ENCODE data around the gene SLAMF1. TPM values are rescaled to one million over a fixed set of nuclear protein-coding genes. Genes with fewer than 3 reads are reported as not detected.

Gene SLAMF1
- total RNA-seq, 1 donor from 2014 or later = not detected

DNA sequence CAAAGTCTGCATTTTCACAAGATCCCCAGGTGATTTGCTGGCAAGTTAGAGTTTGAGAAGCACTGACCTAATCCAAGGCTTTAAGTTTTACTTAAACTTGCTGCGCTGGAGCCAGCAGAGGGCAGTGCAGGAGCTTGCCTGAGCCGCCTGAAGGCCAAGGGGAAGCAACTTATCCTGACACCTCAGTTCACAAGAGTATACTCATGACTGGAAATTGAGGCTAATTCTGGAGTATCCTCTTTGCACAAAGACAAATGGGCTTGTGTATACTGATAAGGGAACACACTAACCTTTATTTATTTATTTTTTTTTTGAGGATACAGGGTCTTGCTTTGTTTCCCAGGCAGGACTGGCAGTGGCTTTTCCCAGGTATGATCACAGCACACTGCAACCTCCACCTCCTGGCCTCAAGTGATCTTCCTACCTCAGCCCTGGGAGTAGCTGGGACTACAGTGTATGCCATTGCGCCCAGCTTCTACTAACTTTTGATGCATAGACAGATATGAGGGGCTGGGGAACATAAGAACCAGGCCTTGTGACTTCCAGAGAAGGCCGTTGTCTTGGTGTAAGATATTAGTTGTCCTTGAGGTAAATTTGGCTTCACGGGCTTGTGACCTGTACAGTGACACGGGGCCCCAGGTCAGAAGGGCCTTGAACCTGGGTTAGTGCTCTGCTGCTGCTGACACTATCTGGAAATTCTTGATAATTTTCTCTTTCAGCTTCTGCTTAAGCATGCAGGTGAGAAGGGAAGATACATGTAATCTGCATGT is 29.0 kb upstream of the SLAMF1 start:
- no peak overlapping the region for H3K27ac ChIP-seq
- no peak overlapping the region for H3K9ac ChIP-seq
- H2AFZ ChIP-seq (replicated peaks) = no peak overlapping the region
- H3K27me3 ChIP-seq = no peaks in the 10 kb centered on the region
- TF ChIP-seq EZH2phosphoT487 (IDR thresholded peaks at IDR 0.05) (no peak), CTCF (IDR thresholded peaks at IDR 0.05) (peak; percentile 82)
- H3K4me2 ChIP-seq = no peak overlapping the region
- H3K27me3 Mint-ChIP-seq (ENCODE audit: insufficient read depth, low read depth) = no peaks in the 10 kb centered on the region
- no peaks in the 10 kb centered on the region for H3K9me3 ChIP-seq (ENCODE audit: low read depth)
- H4K20me1 ChIP-seq (ENCODE audit: low read depth) = no peaks in the 10 kb centered on the region
- H3K36me3 ChIP-seq = no peaks in the 10 kb centered on the region
- H3K36me3 Mint-ChIP-seq = no peaks in the 10 kb centered on the region
- DNase-seq (ENCODE audit: low spot score) = peak; percentile 75
- H3K4me3 Mint-ChIP-seq = no peak overlapping the region
- no peaks in the 10 kb centered on the region for H3F3A ChIP-seq (ENCODE audit: low read depth)
- H3K79me2 ChIP-seq (ENCODE audit: low read depth) = no peaks in the 10 kb centered on the region
- H3K4me1 ChIP-seq = peaks cover 7% of the 10 kb centered on the region
- no peaks in the 10 kb centered on the region for H3K9me3 Mint-ChIP-seq
- H3K27ac Mint-ChIP-seq = no peak overlapping the region
- no peak overlapping the region for H3K4me3 ChIP-seq
- no peaks in the 10 kb centered on the region for H3K4me1 Mint-ChIP-seq

DNA sequence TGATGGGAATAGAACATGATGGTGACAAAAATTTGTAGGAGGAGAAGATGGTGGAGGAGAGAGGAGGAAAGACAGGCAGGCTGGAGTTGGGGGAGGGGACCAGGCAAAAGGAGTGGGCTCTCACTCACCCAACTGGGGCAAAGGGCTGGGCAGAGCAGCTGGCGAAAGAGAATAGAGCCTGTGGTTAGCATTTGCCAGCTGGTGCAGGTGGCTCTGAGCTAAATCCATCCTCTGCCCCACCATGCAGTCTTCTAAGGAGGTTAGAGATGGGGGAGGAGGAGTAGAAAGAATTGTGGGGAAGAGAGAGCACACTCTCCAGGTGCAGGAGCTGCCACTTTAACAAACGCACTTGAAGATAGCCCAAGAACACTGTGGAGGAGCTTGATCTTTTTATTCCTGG is 27.6 kb upstream of the SLAMF1 start:
- no peaks in the 10 kb centered on the region for H3K36me3 Mint-ChIP-seq
- no peaks in the 10 kb centered on the region for H3K36me3 ChIP-seq
- no peak for DNase-seq (ENCODE audit: low spot score)
- H2AFZ ChIP-seq (replicated peaks) = no peak overlapping the region
- no peaks in the 10 kb centered on the region for H3F3A ChIP-seq (ENCODE audit: low read depth)
- H3K9me3 ChIP-seq (ENCODE audit: low read depth) = peaks cover under 1% of the 10 kb centered on the region
- H3K27me3 Mint-ChIP-seq (ENCODE audit: insufficient read depth, low read depth) = no peaks in the 10 kb centered on the region
- H3K4me1 Mint-ChIP-seq = no peaks in the 10 kb centered on the region
- no peak overlapping the region for H3K4me3 ChIP-seq
- H3K27me3 ChIP-seq = no peaks in the 10 kb centered on the region
- H3K27ac Mint-ChIP-seq = no peak overlapping the region
- no peak overlapping the region for H3K4me3 Mint-ChIP-seq
- TF ChIP-seq EZH2phosphoT487 (IDR thresholded peaks at IDR 0.05) (no peak), CTCF (IDR thresholded peaks at IDR 0.05) (no peak), EZH2 (IDR thresholded peaks at IDR 0.05) (no peak)
- no peaks in the 10 kb centered on the region for H4K20me1 ChIP-seq (ENCODE audit: low read depth)
- no peaks in the 10 kb centered on the region for H3K9me3 Mint-ChIP-seq
- no peaks in the 10 kb centered on the region for H3K79me2 ChIP-seq (ENCODE audit: low read depth)
- peaks cover 7% of the 10 kb centered on the region for H3K4me1 ChIP-seq
- no peak overlapping the region for H3K9ac ChIP-seq
- H3K27ac ChIP-seq = no peak overlapping the region
- H3K4me2 ChIP-seq = no peak overlapping the region

DNA sequence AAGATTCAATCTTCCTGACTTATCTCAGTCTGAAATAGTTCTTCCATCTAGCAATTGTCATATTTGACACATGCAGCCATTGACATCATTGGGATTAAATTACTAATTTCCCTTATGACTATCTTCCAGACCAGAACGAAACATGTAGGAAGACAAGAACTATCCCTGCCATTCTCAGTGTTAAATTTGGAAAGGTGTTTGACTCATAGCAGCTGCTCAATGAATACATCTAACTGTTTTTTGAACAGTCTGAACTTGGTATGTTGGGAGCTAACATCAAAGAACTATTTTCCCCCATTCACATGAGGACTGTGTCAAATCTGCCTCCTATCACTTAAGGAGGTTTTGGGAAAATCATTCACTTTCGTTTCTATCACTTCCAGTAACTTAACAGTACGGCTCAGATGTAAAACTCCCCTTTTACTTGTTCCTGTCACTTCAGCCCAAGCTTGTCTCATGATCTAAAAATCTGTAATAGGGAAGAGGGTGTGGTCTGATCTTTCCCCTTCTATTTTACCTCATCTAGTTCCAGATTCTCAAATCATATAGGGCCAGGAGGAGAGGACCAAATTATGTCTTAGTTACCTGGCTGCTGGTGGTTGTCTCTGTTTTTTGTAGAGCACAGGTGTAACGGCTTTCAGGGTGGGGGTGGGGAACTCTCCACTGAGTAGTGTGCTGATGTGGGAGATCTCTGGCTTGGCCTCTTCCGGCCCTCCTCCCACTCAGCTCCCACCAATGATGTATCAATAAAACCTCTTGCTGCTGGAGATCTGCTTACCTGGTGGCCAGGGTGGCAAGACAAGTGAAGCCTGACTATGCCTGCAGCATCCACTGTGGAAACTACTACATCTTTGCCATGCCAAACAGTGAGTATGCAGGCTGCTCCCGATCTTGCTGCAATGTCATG is 26.2 kb upstream of the SLAMF1 start:
- H3K27ac ChIP-seq = no peak overlapping the region
- no peaks in the 10 kb centered on the region for H3K79me2 ChIP-seq (ENCODE audit: low read depth)
- no peak overlapping the region for H3K4me2 ChIP-seq
- H3F3A ChIP-seq (ENCODE audit: low read depth) = no peaks in the 10 kb centered on the region
- Mint-ChIP-seq H3K4me3 (no peak overlapping the region), H3K9me3 (no peaks in the 10 kb centered on the region), H3K36me3 (no peaks in the 10 kb centered on the region), H3K27ac (no peak overlapping the region), H3K4me1 (no peaks in the 10 kb centered on the region), H3K27me3 (ENCODE audit: insufficient read depth, low read depth) (no peaks in the 10 kb centered on the region)
- H3K9me3 ChIP-seq (ENCODE audit: low read depth) = peaks cover 6% of the 10 kb centered on the region
- no peaks in the 10 kb centered on the region for H3K27me3 ChIP-seq
- H3K4me3 ChIP-seq = no peak overlapping the region
- no peak for TF ChIP-seq CTCF (IDR thresholded peaks at IDR 0.05)
- TF ChIP-seq EZH2phosphoT487 (IDR thresholded peaks at IDR 0.05) = no peak
- TF ChIP-seq EZH2 (IDR thresholded peaks at IDR 0.05) = no peak
- no peak overlapping the region for H3K9ac ChIP-seq
- H4K20me1 ChIP-seq (ENCODE audit: low read depth) = no peaks in the 10 kb centered on the region
- peaks cover 7% of the 10 kb centered on the region for H3K4me1 ChIP-seq
- H3K36me3 ChIP-seq = no peaks in the 10 kb centered on the region
- no peak for DNase-seq (ENCODE audit: low spot score)
- H2AFZ ChIP-seq (replicated peaks) = no peak overlapping the region
